ENCODE measurements around the gene OR52J3. TPM values are rescaled to one million over a fixed set of nuclear protein-coding genes. Genes with fewer than 3 reads are reported as not detected.

Gene OR52J3
- total RNA-seq, 1 experiment from 2014 or later, result not detected

GRCh38 chr11:5083602-5084001, 37.3 kb downstream of the OR52J3 start:
- in situ Hi-C loops (cut with HindIII; ENCODE audit: low pct_unique_long_range_greater_than_20kb, low sequenced_read_pairs), result no loop called here
- no peak for DNase-seq (ENCODE audit: low read depth, low spot score)

DNA sequence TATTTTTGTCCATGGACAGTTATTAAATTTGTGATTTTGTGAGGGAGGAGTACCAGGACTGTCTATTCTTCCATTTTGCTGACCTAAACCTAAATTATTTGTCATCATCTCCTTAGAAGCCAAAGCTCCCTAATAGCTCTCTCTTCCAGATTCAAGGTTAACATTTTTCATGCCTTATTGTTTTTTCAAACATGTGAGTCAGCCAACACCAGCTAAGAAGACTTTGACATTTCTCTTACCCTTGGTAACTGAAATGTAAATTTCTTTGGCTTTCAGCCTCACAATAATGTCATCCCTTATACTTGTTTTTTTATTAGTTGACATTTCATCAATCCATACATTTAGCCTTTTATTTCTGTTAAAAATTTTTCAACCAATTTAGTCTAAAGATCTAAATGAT, 42.2 kb downstream of the OR52J3 start:
- in situ Hi-C loops (cut with HindIII; ENCODE audit: low pct_unique_long_range_greater_than_20kb, low sequenced_read_pairs), result no loop called here
- no peak for DNase-seq (ENCODE audit: low read depth, low spot score)

- in situ Hi-C loops (cut with HindIII; ENCODE audit: low pct_unique_long_range_greater_than_20kb, low sequenced_read_pairs), result no loop called here
- no peak for DNase-seq (ENCODE audit: low read depth, low spot score)
Measured at GRCh38 chr11:5090668-5091067, 44.3 kb downstream of the OR52J3 start.

DNA sequence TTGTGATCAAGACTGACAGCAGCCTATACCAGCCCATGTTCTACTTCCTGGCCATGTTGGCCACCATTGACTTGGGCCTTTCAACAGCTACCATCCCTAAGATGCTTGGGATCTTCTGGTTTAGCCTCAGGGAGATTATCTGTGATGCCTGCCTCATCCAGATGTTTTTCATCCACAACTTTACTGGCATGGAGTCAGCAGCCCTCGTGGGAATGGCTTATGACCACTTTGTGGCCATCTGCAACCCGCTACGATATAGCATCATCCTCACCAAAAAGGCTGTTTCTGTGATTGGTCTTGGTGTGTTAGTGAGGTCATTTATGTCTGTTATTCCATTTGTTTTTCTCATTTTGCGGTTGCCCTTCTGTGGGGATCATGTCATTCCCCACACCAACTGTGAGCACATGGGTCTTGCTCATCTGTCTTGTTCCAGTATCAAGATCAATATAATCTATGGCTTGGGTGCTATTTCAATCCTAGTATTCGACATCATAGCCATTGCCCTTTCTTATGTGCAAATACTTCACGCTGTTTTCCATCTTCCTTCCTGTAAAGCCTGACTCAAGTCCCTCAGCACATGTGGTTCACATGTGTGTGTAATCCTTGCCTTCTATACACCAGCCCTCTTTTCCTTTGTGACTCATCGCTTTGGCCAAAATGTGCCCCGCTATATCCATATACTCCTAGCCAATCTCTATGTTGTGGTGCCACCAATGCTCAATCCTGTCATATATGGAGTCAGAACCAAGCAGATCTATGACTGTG, 46.7 kb downstream of the OR52J3 start:
- in situ Hi-C loops (cut with HindIII; ENCODE audit: low pct_unique_long_range_greater_than_20kb, low sequenced_read_pairs), result no loop called here
- DNase-seq (ENCODE audit: low read depth, low spot score), result no peak

- no peak for DNase-seq (ENCODE audit: low read depth, low spot score)
- in situ Hi-C loops (cut with HindIII; ENCODE audit: low pct_unique_long_range_greater_than_20kb, low sequenced_read_pairs), result no loop called here
Measured at GRCh38 chr11:5096011-5096410, 49.7 kb downstream of the OR52J3 start.

Other genes starting within 250 kb of the OR52J3 start
- gene OR52R1, start 242.1 kb upstream of the OR52J3 start, total RNA-seq (2014; rRNA removed; shearing (Covaris generic)), result not detected in 2 replicates
- gene OR51F2, start 225.2 kb upstream of the OR52J3 start, total RNA-seq (2014; rRNA removed; shearing (Covaris generic)), result not detected in 2 replicates
- not detected in 2 replicates for gene OR51S1, start 197.3 kb upstream of the OR52J3 start, total RNA-seq (2014; rRNA removed; shearing (Covaris generic))
- not detected in 2 replicates for gene OR51T1, start 164.6 kb upstream of the OR52J3 start, total RNA-seq (2014; rRNA removed; shearing (Covaris generic))
- not detected in 2 replicates for gene OR51A7, start 142.7 kb upstream of the OR52J3 start, total RNA-seq (2014; rRNA removed; shearing (Covaris generic))
- gene OR51G2, start 127.2 kb upstream of the OR52J3 start, total RNA-seq (2014; rRNA removed; shearing (Covaris generic)), result not detected in 2 replicates
- not detected in 2 replicates for gene OR51G1, start 122.2 kb upstream of the OR52J3 start, total RNA-seq (2014; rRNA removed; shearing (Covaris generic))
- gene OR51A4, start 98.9 kb upstream of the OR52J3 start, total RNA-seq (2014; rRNA removed; shearing (Covaris generic)), result not detected in 2 replicates
- not detected in 2 replicates for gene OR51A2, start 90.8 kb upstream of the OR52J3 start, total RNA-seq (2014; rRNA removed; shearing (Covaris generic))
- gene OR51L1, start 51.7 kb upstream of the OR52J3 start, total RNA-seq (2014; rRNA removed; shearing (Covaris generic)), result not detected in 2 replicates
- not detected in 2 replicates for gene OR52E2, start 13.1 kb downstream of the OR52J3 start, total RNA-seq (2014; rRNA removed; shearing (Covaris generic))
- not detected in 2 replicates for gene OR52E1, start 23.0 kb downstream of the OR52J3 start, total RNA-seq (2014; rRNA removed; shearing (Covaris generic))
- not detected in 2 replicates for gene OR52A5, start 91.8 kb downstream of the OR52J3 start, total RNA-seq (2014; rRNA removed; shearing (Covaris generic))
- gene OR52A1, start 108.2 kb downstream of the OR52J3 start, total RNA-seq (2014; rRNA removed; shearing (Covaris generic)), result 0.05 TPM in 1 of 2 replicates, not detected in the other
- not detected in 2 replicates for gene OR51V1, start 154.2 kb downstream of the OR52J3 start, total RNA-seq (2014; rRNA removed; shearing (Covaris generic))
- not detected in 2 replicates for gene HBB, start 180.5 kb downstream of the OR52J3 start, total RNA-seq (2014; rRNA removed; shearing (Covaris generic))
- gene HBD, start 188.0 kb downstream of the OR52J3 start, total RNA-seq (2014; rRNA removed; shearing (Covaris generic)), result not detected in 2 replicates
- gene HBG1, start 203.3 kb downstream of the OR52J3 start, total RNA-seq (2014; rRNA removed; shearing (Covaris generic)), result not detected in 2 replicates
- gene HBG2, start 208.3 kb downstream of the OR52J3 start, total RNA-seq (2014; rRNA removed; shearing (Covaris generic)), result 1.4 and 4.4 TPM in 2 replicates
- 21.8 and 22.2 TPM in 2 replicates for gene HBE1, start 223.4 kb downstream of the OR52J3 start, total RNA-seq (2014; rRNA removed; shearing (Covaris generic))